Mesangial cell (primary cell): ENCODE data around the gene VCL. TPM values are rescaled to one million over a fixed set of nuclear protein-coding genes. Genes with fewer than 3 reads are reported as not detected.

ENCODE experiments used
- total RNA-seq: library from RNA; depleted of rRNA; stranded (reverse); fragments of >200 nt; gene quantifications from 2 replicates; pipeline ENCODE4 v1.2.3, GENCODE V29; 2015

Gene VCL
- total RNA-seq = 181 and 253 TPM in 2 replicates

DNA sequence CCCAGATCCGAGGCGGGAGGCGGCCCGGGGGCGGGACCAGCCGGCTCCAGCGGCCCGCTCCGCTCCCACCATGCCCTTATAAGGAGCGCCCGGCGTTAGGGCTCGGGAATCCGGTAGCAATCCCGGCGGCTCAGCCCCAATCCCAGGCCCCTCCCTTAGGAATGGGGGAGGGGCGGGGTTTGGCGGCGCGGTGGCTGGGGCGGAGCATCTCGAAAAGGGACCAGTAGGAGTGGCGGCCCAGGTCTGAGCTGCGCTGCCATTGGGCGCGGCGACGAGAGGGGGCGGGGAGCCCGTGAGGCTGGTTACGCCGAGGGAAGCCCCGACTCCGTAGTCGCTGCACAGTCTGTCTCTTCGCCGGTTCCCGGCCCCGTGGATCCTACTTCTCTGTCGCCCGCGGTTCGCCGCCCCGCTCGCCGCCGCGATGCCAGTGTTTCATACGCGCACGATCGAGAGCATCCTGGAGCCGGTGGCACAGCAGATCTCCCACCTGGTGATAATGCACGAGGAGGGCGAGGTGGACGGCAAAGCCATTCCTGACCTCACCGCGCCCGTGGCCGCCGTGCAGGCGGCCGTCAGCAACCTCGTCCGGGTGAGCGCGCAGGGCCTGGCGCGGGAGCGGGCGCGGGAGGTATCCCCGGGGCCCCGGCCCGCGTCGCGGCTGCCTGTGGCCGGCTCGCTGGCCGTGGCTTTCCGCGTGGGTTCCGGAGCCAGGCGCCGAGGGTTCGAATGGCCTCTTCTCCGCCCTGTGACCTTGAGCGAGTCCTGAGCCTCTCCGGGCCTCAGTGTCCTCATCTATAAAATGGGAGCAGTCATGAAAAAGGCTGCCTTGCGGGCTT lies at the start of gene VCL:
Gene VCL (plus strand): TSS at position 330 of the 836 bp plus-strand sequence. CDS start 92 bp downstream, at position 422.

GRCh38 chr10:74150204-74150989 lies 152.5 kb downstream of the VCL start, which contains the start of gene AP3M1:
Gene AP3M1, minus strand, starts transcription at chr10:74150828. Its CDS starts 12,449 bp downstream, at chr10:74138379.

GRCh38 chr10:74150990-74151878 lies 153.3 kb downstream of the VCL start, which contains the start of gene ADK:
Gene ADK, plus strand, starts transcription at chr10:74151221. Its CDS starts 58 bp downstream, at chr10:74151279.

Other genes with a start within 250 kb of the VCL start
- gene CHCHD1, start 216.1 kb upstream of the VCL start, total RNA-seq = 20.5 and 36.7 TPM in 2 replicates
- 42.9 and 83.2 TPM in 2 replicates for gene ZSWIM8, start 212.5 kb upstream of the VCL start, total RNA-seq
- 9.3 and 19.5 TPM in 2 replicates for gene NDST2, start 186.5 kb upstream of the VCL start, total RNA-seq
- 18.5 and 19.9 TPM in 2 replicates for gene CAMK2G, start 123.6 kb upstream of the VCL start, total RNA-seq
- 122 and 154 TPM in 2 replicates for gene PLAU, start 87.0 kb upstream of the VCL start, total RNA-seq
- gene AP3M1, start 152.7 kb downstream of the VCL start, total RNA-seq = 20.5 and 27.7 TPM in 2 replicates
- 18.0 and 31.9 TPM in 2 replicates for gene ADK, start 153.1 kb downstream of the VCL start, total RNA-seq